Chondrocyte (in vitro differentiated cells): Measurements from ENCODE around the gene FBXO24. TPM values are rescaled to one million over a fixed set of nuclear protein-coding genes. Genes with fewer than 3 reads are reported as not detected.

ENCODE experiments used
- DNase-seq: peaks from one replicate; pipeline ENCODE4 v3.0.0; 2021; ENCODE audit warnings: mixed read lengths, low spot score
- H3K27ac Mint-ChIP-seq: one replicate; pipeline ENCODE4 v1.8.0; 2021; ENCODE audit warnings: mild to moderate bottlenecking, moderate library complexity, mixed read lengths; ENCODE audit not compliant: unreplicated experiment
- H3K27me3 Mint-ChIP-seq: 2 replicates; pipeline ENCODE4 v1.8.0; 2021; ENCODE audit warnings: low read depth, mixed read lengths
- H3K36me3 Mint-ChIP-seq: 2 replicates; pipeline ENCODE4 v1.8.0; 2021; ENCODE audit warnings: low read depth, mixed read lengths
- H3K4me1 Mint-ChIP-seq: 2 replicates; pipeline ENCODE4 v1.8.0; 2021; ENCODE audit warnings: low read depth, mild to moderate bottlenecking, mixed read lengths
- H3K4me3 Mint-ChIP-seq: one replicate; pipeline ENCODE4 v1.8.0; 2021; ENCODE audit warnings: mild to moderate bottlenecking, moderate library complexity, mixed read lengths; ENCODE audit not compliant: unreplicated experiment
- H3K9me3 Mint-ChIP-seq: 2 replicates; pipeline ENCODE4 v1.8.0; 2021; ENCODE audit warnings: low read depth, mixed read lengths
- CTCF ChIP-seq: fragments of 200-600 bp; sonication (generic); IDR thresholded peaks from 2 replicates; pipeline ENCODE4 v1.5.0; 2021; ENCODE audit warnings: antibody characterized with exemption, mild to moderate bottlenecking, moderate library complexity
- total RNA-seq: library from RNA; stranded (reverse); gene quantifications from 3 replicates; pipeline ENCODE4 v1.2.1, GENCODE V29; 2021

FBXO24 gene
- total RNA-seq, 1 donor from 2014 or later = 0.57 TPM

- H3K4me1 Mint-ChIP-seq = peaks cover 3% of the 10 kb centered on the region
- H3K27me3 Mint-ChIP-seq = no peaks in the 10 kb centered on the region
- DNase-seq = no peak
- peaks cover 9% of the 10 kb centered on the region for H3K36me3 Mint-ChIP-seq
- no peak overlapping the region for H3K4me3 Mint-ChIP-seq
- no peak for TF ChIP-seq CTCF
- no peaks in the 10 kb centered on the region for H3K9me3 Mint-ChIP-seq
- no peak overlapping the region for H3K27ac Mint-ChIP-seq
Measured at GRCh38 chr7:100572949-100573675, 13.0 kb upstream of the FBXO24 start.

- Mint-ChIP-seq H3K4me3 (no peak within 1 kb of the TSS), H3K27ac (no peak within 1 kb of the TSS), H3K4me1 (peaks cover 3% of the 10 kb centered on the region), H3K9me3 (no peaks in the 10 kb centered on the region), H3K36me3 (peaks cover 10% of the 10 kb centered on the region), H3K27me3 (no peaks in the 10 kb centered on the region)
- no peak for DNase-seq
- TF ChIP-seq CTCF = no peak
Measured at GRCh38 chr7:100573691-100574361, 12.3 kb upstream of the FBXO24 start, which contains the start of gene SAP25. SAP25 (minus strand) TSS chr7:100573900; CDS start chr7:100573742, 158 bp downstream.

- H3K4me3 Mint-ChIP-seq = no peak overlapping the region
- no peak for TF ChIP-seq CTCF
- no peaks in the 10 kb centered on the region for H3K4me1 Mint-ChIP-seq
- no peak for DNase-seq
- H3K27ac Mint-ChIP-seq = no peak overlapping the region
- no peaks in the 10 kb centered on the region for H3K9me3 Mint-ChIP-seq
- no peaks in the 10 kb centered on the region for H3K27me3 Mint-ChIP-seq
- H3K36me3 Mint-ChIP-seq = peaks cover 12% of the 10 kb centered on the region
Measured at GRCh38 chr7:100574362-100575205, 11.5 kb upstream of the FBXO24 start.

GRCh38 chr7:100575206-100575631 is 10.9 kb upstream of the FBXO24 start:
- no peak for DNase-seq
- no peak for TF ChIP-seq CTCF
- Mint-ChIP-seq H3K36me3 (peaks cover 12% of the 10 kb centered on the region), H3K4me1 (no peaks in the 10 kb centered on the region), H3K27ac (no peak overlapping the region), H3K4me3 (no peak overlapping the region), H3K9me3 (no peaks in the 10 kb centered on the region), H3K27me3 (no peaks in the 10 kb centered on the region)
